SU-DHL-6 (cell line): ENCODE measurements around the gene AGO1.

Experiments
- CTCF ChIP-seq: fragments of 200-600 bp; sonication (generic); IDR thresholded peaks from one replicate; pipeline ENCODE4 v1.5.1; 2017; ENCODE audit warnings: antibody characterized with exemption, mild to moderate bottlenecking, low read length, moderate library complexity; ENCODE audit not compliant: insufficient read depth, poor library complexity, severe bottlenecking
- EZH2phosphoT487 ChIP-seq: fragments of 200-600 bp; sonication (generic), shearing (Covaris generic); conservative IDR thresholded peaks from 2 replicates; pipeline ENCODE4 v1.6.1; 2018; ENCODE audit warnings: mild to moderate bottlenecking, antibody characterized with exemption, low read length, moderate library complexity, mixed read lengths

- TF ChIP-seq CTCF (no peak), EZH2phosphoT487 (no peak)
These were observed 42.7 kb downstream of the AGO1 start for GRCh38 chr1:35925741-35926140.
